Measurements from ENCODE around the gene HNRNPK.

DNA sequence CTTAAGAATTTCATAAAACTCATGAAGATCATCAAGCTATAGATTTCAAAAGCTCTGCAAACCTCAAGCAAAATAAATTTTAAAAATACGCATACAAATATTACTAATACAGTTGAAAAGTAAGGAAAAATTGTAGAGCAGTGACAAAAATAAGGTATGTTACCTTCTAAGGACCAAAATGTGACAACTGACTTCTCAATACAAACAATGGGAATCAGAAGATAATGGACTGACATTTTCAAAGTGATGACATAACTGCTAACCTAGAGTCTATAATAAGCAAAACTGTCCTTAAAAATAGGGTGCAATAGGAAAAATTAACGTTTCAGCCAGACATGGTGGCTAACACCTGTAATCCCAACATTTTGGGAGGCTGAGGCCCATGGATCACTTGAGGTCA, 27.6 kb upstream of the HNRNPK start:
- no peak for TF ChIP-seq POLR2A (IDR thresholded peaks at IDR 0.05)
- TF ChIP-seq, protein P1, sequence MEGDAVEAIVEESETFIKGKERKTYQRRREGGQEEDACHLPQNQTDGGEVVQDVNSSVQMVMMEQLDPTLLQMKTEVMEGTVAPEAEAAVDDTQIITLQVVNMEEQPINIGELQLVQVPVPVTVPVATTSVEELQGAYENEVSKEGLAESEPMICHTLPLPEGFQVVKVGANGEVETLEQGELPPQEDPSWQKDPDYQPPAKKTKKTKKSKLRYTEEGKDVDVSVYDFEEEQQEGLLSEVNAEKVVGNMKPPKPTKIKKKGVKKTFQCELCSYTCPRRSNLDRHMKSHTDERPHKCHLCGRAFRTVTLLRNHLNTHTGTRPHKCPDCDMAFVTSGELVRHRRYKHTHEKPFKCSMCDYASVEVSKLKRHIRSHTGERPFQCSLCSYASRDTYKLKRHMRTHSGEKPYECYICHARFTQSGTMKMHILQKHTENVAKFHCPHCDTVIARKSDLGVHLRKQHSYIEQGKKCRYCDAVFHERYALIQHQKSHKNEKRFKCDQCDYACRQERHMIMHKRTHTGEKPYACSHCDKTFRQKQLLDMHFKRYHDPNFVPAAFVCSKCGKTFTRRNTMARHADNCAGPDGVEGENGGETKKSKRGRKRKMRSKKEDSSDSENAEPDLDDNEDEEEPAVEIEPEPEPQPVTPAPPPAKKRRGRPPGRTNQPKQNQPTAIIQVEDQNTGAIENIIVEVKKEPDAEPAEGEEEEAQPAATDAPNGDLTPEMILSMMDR (IDR thresholded peaks at IDR 0.05): no peak
